22Rv1 (cell line): ENCODE results near the gene MELTF.

ENCODE experiments used
- CTCF ChIP-seq: fragments of 450-650 bp; IDR thresholded peaks from 2 replicates; pipeline ENCODE4 v1.5.1; 2017; ENCODE audit warnings: mild to moderate bottlenecking
- ZFX ChIP-seq: fragments of 450-650 bp; IDR thresholded peaks from 2 replicates; pipeline ENCODE4 v1.6.1; 2017; ENCODE audit warnings: antibody characterized with exemption, borderline replicate concordance

GRCh38 chr3:197035577-197035976 is 6.0 kb upstream of the MELTF start:
- TF ChIP-seq CTCF (no peak), ZFX (no peak)
